GM21381 (cell line): ENCODE results near the gene BAHCC1.
"Not testable (repeated sequence)": the region's sequence is repeated elsewhere in the genome, so short reads cannot be mapped to it uniquely, and the experiment has no call there.

Experiments
- ATAC-seq: cut with Tn5 transposase; IDR thresholded peaks from one replicate; pipeline ENCODE4 v1.9.1; 2021; ENCODE audit warnings: mild to moderate bottlenecking, moderate library complexity; ENCODE audit not compliant: unreplicated experiment

BAHCC1 gene

GRCh38 chr17:81411305-81411704 lies 16.0 kb downstream of the BAHCC1 start:
- ATAC-seq: no peak

- ATAC-seq: no peak
Measured at GRCh38 chr17:81412490-81413093, 17.3 kb downstream of the BAHCC1 start.

- ATAC-seq: no peak
Measured at GRCh38 chr17:81413497-81414135, 18.4 kb downstream of the BAHCC1 start.

DNA sequence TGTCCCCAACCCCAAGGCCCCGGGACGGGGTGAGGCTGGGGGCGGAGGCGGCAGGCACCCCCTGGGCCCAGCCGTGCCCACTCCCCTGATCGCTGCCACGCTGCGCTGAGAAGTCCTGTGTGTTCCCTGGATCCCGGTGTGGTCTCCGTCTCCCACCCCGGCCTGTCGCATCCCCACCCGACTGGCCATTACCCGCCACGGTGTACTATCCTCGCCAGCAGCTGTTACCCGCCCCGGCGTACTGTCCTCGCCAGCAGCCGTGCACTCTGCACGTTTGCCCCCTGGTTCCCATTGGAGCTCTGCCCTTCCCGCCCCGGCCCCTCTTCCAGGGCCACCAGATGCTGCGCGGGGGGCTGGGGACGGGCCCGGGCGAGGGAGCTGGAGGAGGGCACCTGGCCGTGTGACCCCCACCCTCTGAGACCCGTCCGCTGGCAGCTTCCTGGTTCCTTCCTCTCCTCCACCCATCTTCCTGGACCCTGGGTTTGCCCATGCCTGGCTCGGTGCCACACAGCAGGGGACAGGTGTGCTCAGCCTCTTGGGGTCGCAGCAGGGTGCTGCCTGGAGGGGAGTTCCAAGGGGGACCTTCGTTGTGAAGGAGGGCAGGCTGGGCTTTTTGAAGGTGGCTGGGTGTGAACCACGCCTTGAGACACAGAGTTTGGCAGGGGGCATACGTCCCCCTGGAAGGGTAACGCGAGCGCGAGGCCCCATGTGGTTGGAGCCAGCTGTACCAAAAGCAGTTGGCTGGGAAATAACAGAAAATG lies 19.7 kb downstream of the BAHCC1 start:
- no peak for ATAC-seq

DNA sequence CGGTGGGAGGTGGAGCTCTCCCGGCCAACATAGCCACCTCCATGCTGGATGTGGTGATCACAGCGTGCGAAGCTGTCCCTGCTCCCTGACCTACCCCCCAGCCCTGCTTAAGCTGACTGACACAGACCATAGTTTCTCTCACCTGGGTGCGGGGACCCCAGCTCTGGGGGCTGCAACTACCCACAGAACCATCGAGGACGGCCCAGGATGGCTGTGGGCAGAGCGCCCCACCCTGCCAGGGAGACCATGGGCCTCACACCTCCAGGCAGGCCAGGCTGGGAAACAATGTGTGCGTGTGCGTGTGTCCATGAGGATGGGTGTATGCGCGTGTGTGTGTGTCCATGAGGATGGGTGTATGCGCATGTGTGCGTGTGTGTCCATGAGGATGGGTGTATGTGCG lies 20.4 kb downstream of the BAHCC1 start:
- ATAC-seq: no peak

DNA sequence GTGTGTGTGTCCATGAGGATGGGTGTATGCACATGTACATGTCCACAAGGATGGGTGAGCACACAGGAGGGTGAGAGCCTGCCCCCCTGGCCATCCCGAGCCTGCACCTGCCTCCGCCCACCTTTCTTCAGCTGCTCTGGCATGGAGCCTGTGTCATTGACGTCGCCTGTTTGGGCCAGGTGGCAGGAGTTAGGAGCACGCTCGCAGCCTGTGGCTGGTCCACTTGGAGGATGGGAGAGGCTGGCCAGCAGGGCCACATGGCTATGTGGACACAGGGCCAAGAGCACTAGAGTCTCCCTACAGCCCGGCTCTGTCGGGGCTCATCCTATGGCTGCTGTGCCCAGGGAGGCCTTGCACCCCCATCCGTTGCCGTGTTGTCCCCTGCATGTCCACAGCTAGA lies 21.4 kb downstream of the BAHCC1 start:
- no peak for ATAC-seq

- ATAC-seq: no peak
Measured at GRCh38 chr17:81417049-81417878, 22.0 kb downstream of the BAHCC1 start.

GRCh38 chr17:81417879-81418709 lies 22.8 kb downstream of the BAHCC1 start:
- no peak for ATAC-seq

GRCh38 chr17:81418710-81419318 lies 23.6 kb downstream of the BAHCC1 start:
- ATAC-seq: no peak

- ATAC-seq: no peak
Measured at GRCh38 chr17:81419319-81419885, 24.1 kb downstream of the BAHCC1 start.

DNA sequence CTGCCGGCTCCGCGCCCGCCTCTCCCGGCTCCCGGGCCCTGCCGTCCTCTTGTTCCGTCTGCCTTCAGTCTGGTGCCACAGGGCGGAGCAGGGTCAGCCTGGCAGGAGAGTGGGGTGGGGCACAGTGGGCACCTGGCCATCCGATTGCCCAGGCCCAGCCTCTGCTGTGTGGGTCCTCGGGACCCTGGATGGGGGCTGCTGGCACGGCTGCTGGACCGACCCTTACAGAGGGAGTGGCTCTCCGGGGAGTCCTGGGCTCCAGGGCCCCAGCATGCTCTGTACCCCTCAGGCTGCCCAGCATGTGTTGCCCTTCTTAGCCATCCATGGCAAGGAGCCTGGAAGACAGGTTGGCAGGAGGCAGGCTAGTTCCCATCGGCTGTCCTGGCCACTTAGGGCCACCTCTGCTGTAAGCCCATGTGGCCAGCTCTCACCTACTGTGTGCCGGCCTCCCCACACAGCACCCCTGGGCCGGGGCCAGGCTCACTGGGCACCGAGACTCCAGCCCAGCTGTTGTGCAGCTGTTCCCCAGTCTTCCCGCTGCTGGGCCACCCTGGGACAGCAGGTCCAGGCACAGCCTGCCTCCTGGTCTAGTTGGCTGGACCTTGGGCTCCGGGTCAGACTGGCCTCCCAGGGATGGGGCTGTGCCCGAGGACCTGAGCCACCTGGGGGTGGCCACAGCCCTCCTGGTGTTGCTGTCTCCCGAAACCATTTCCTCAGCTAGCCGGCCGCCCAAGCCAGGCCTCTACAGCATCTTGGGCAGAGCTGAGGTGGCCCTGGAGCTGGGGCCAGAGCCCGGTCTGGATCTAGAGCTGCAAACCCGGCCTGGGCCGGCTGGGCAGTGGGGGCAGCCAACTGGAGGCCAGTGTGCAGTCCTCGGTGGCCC lies 24.9 kb downstream of the BAHCC1 start:
- no peak for ATAC-seq

DNA sequence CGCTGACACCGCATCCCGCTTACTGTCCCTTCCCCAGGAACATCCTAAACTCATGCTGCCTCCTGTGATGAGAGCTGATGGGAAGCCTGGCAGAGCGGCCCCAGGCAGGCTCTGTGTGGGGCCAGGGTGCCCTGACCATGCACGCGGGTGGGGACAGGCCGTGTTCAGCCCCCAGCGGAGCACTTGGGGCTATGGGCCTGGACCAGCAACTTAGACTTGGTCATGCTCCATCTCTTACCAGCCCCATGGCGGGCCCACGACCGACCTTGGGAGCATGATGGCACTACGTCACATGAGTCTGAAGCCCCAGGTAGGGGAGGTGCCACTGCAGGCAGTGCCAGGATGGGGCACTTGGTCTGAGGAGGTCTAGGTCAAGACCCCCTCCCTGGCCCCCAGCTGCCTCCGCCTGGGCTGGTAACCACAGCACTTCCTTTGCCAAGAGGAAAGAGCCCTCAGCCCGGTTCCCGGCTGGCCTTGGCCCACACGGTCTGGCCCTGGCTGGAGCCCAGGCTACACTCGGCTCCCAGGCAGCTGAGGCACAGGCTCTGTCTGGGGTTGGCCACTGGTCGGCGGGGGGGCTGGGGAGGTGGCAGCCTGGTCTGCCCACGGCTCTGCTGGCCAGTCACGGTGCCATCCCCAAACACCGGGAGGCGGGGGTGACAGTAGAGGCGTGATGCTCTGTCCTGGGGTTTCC lies 25.7 kb downstream of the BAHCC1 start:
- ATAC-seq: no peak

- ATAC-seq: no peak
Measured at GRCh38 chr17:81422776-81423697, 27.8 kb downstream of the BAHCC1 start.

DNA sequence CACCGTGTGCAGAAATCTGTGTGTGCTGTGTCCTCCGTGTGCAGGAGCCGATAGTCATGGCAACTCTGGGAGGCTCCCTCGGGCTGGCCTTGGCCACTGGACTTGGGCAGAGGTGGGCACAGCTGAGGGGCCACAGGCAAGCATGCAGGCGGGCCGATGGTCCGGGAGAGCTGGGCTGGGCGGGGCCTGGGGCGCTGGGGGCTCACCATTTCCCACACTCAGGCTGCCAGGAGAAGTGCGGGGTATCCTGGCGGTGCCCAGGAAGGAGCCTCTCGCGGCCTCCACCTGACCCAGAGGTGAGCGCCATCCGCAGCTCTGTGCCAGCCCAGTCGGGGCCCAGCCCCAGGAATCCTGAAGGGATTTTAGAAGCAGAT lies 28.4 kb downstream of the BAHCC1 start:
- ATAC-seq: no peak

GRCh38 chr17:81424151-81425017 lies 29.1 kb downstream of the BAHCC1 start:
- ATAC-seq: no peak

- not testable (repeated sequence) for ATAC-seq
Measured at GRCh38 chr17:81425041-81425440, 29.8 kb downstream of the BAHCC1 start.
